H7 (cell line): ENCODE measurements around the gene PBRM1. TPM values are rescaled to one million over a fixed set of nuclear protein-coding genes. Genes with fewer than 3 reads are reported as not detected.
A peak's percentile ranks its signal among the peaks of the same experiment; 100 is the strongest.

ENCODE experiments used
- DNase-seq: peaks from one replicate; pipeline ENCODE4 v3.0.0; 2012
- H3K27me3 ChIP-seq: 2 replicates; pipeline ENCODE4 v1.6.0; 2011; ENCODE audit warnings: mild to moderate bottlenecking, low read length; ENCODE audit not compliant: control insufficient read depth, insufficient read depth
- H3K36me3 ChIP-seq: replicated peaks from 2 replicates; pipeline ENCODE4 v1.5.1; 2011; ENCODE audit warnings: low read length; ENCODE audit not compliant: control insufficient read depth, insufficient read depth
- H3K4me3 ChIP-seq: 2 replicates; pipeline ENCODE4 v1.5.1; 2011; ENCODE audit warnings: low read depth, mild to moderate bottlenecking, control low read depth, low read length, moderate library complexity; ENCODE audit not compliant: insufficient read depth
- total RNA-seq: library from RNA; depleted of rRNA; stranded (reverse); fragments of >200 nt; shearing (Covaris generic); gene quantifications from 2 replicates; pipeline ENCODE4 v1.2.3, GENCODE V29; 2014

The PBRM1 gene
- total RNA-seq, 1 experiment from 2014 or later, result 29.1 TPM

- DNase-seq, result no peak
Observed at GRCh38 chr3:52712291-52713212, 26.8 kb upstream of the PBRM1 start.

GRCh38 chr3:52710512-52710911 lies 24.8 kb upstream of the PBRM1 start:
- H3K4me3 ChIP-seq, result no peak overlapping the region
- no peak for DNase-seq
- H3K36me3 ChIP-seq, result peaks cover 4% of the 10 kb centered on the region
- H3K27me3 ChIP-seq, result no peaks in the 10 kb centered on the region

More at GRCh38 chr3:52712291-52713212, 26.8 kb upstream of the PBRM1 start:
- Histone ChIP-seq H3K27me3 (no peaks in the 10 kb centered on the region), H3K36me3 (peaks cover 4% of the 10 kb centered on the region), H3K4me3 (no peak overlapping the region)

DNA sequence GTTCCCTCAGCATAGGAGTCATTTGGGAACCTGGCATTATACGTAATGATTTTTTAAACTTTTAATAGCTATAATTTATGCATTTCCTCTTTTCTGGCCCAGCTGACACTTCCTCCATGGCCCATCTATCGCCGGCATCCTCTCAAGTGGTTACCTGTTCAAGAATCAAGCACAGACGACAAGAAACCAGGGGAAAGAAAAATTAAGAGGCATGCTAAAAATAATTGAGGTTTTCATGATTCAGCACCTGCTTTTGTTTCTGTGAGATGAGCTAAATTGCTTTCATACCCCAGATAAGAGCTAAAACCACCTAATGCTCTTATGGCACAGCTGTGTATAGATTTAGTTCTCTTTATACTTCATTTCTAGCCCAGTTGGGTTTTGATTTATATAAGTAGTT lies 21.9 kb upstream of the PBRM1 start:
- no peak for DNase-seq
- H3K4me3 ChIP-seq, result no peak overlapping the region
- H3K27me3 ChIP-seq, result no peaks in the 10 kb centered on the region
- peaks cover 4% of the 10 kb centered on the region for H3K36me3 ChIP-seq

GRCh38 chr3:52705688-52706686 lies 20.3 kb upstream of the PBRM1 start, which contains the start of the genes GLT8D1 and SPCS1:
Gene GLT8D1, minus strand, starts transcription at chr3:52705791. Its CDS starts 5,331 bp downstream, at chr3:52700460.
Gene SPCS1, plus strand, starts transcription at chr3:52706106. Its CDS starts 141 bp downstream, at chr3:52706247.
- H3K36me3 ChIP-seq, result peaks cover 2% of the 10 kb centered on the region
- peak within 1 kb of the TSS; percentile 94 for H3K4me3 ChIP-seq
- no peaks in the 10 kb centered on the region for H3K27me3 ChIP-seq
- peak; percentile 96 for DNase-seq

DNA sequence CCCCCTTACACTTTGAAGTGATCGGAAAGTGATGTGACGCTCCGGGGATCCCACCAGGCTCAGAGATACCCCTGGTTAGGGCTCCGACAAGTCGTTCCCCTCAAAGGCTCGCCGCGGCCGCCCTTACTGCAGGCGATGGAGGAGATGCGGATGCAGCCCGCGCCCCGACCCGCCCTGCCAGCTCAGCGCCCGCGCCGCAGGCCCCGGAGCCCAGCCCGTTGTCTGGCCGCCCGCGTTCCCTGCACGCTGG lies 19.6 kb upstream of the PBRM1 start:
- no peak for DNase-seq
- H3K27me3 ChIP-seq, result no peaks in the 10 kb centered on the region
- H3K36me3 ChIP-seq, result peaks cover 2% of the 10 kb centered on the region
- peak overlapping the region; percentile 94 for H3K4me3 ChIP-seq

GRCh38 chr3:52704611-52705437 lies 19.1 kb upstream of the PBRM1 start:
- Histone ChIP-seq H3K36me3 (peaks cover 2% of the 10 kb centered on the region), H3K27me3 (no peaks in the 10 kb centered on the region), H3K4me3 (peak overlapping the region; percentile 94)
- peak; percentile 42 for DNase-seq

- no peak overlapping the region for H3K4me3 ChIP-seq
- no peak for DNase-seq
Observed at GRCh38 chr3:52703341-52703740, 17.6 kb upstream of the PBRM1 start.

GRCh38 chr3:52697632-52697965 lies 11.9 kb upstream of the PBRM1 start:
- Histone ChIP-seq H3K36me3 (peaks cover 34% of the 10 kb centered on the region), H3K27me3 (no peaks in the 10 kb centered on the region), H3K4me3 (no peak overlapping the region)
- DNase-seq, result no peak

More at GRCh38 chr3:52703341-52703740, 17.6 kb upstream of the PBRM1 start:
- H3K27me3 ChIP-seq, result no peaks in the 10 kb centered on the region
- peaks cover 2% of the 10 kb centered on the region for H3K36me3 ChIP-seq

DNA sequence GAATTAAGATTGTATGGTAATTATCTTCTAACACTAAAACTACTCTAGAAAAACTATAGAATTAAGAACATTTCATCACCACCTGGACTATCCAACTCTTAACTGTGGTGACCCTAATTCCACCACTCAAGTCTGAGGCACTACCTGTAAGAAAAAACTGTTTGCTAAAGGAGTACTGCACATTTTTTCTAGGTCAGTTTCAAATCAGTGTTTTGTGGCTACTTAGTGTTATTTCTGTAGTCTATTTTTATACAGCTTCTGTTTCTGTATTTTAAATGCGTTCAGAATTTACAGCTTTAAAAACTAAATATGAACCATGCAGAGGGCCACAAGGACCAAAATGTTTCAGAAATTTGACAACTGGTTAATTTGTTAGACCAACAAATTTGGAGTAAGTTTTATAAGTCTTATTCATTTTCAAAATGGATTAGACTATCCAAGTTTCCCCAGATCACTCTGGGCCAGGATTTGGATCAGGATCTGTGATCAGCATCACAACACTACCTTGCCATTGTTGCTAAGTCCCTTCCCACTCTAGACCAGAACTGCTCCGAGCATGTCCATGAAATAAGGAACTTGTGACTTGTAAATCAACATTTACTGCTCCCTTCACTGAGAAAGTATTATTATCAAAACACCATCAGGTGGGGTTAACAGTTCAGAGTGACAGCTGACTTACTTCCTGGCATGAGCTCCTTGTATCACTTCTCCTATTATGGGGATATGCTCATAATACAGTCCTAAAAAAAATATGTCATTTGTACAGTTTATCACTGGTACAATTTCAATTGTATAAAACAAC lies 11.3 kb upstream of the PBRM1 start:
- Histone ChIP-seq H3K4me3 (no peak overlapping the region), H3K27me3 (no peaks in the 10 kb centered on the region), H3K36me3 (peaks cover 39% of the 10 kb centered on the region)
- no peak for DNase-seq

DNA sequence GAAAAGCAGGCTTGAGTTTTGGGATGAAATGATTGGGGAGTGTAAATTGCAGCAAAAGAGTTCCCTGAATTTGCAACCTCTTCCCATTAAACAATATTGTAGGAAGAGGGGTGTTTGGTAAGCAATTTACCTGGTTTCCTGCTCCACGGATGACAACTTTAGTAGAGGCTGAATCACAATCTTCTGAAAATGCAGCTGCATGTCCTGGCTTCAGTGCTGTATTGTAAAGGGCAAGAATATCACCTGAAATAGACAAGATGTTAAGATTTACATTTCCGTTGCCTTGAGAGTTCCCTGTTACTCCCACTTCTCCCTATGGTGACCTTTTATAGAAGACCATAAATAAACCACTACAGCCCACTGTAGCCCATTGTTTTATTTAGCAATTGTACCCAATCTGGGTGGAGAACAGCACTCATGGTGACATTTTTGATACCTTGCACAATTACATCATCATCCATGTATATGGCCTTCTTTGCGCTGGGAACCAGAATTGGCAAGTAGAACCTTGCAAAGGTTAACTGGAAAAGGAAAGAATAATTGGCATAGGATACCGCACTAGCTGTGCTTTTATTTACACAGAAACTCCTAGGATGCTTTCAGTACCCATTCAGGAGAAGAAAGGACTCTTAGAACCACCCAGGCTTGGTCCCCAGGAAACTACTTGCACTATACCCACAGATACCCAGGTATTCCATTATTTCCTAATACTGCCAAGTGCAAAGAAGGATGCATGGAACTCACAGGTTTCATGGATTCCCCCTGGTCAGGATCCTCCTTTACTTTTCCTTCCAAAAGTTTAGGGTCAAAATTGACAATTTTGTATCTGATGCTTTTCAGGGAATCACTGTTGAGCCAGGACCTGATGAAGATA lies 10.3 kb upstream of the PBRM1 start:
- no peaks in the 10 kb centered on the region for H3K27me3 ChIP-seq
- no peak overlapping the region for H3K4me3 ChIP-seq
- H3K36me3 ChIP-seq, result peaks cover 44% of the 10 kb centered on the region
- no peak for DNase-seq

GRCh38 chr3:52694528-52695189 lies 8.9 kb upstream of the PBRM1 start:
- Histone ChIP-seq H3K36me3 (peaks cover 55% of the 10 kb centered on the region), H3K27me3 (no peaks in the 10 kb centered on the region), H3K4me3 (no peak overlapping the region)
- no peak for DNase-seq

DNA sequence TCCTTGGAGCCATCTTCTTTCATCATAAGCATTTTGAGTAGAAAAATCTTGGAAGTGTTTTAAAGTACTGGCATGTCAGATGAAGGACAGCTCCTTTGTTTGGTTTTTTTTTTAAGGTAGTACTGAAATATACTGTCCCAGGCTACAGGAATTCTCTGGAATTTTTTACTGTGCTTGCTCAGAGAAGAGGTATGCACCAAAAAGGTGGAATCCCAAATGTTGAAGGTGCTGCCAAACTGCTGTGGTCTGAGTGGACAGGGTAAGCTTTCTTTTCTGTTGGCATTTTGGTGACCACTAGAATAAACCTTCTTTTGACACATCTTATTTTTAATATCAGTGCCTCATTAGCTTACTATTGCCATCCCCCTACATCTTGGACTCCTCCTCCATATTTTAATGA lies 7.4 kb upstream of the PBRM1 start:
- no peak for DNase-seq
- H3K36me3 ChIP-seq, result peaks cover 71% of the 10 kb centered on the region
- no peak overlapping the region for H3K4me3 ChIP-seq
- no peaks in the 10 kb centered on the region for H3K27me3 ChIP-seq
